Stimulated activated CD8-positive, alpha-beta memory T cell treated with anti-CD3 and anti-CD28 coated beads, Interleukin-2, amount 100 ng/mL, for 1 hour (primary cell): Measurements from ENCODE around the gene ANO4.

Source experiments
- DNase-seq, 2 donors: peaks; one replicate each; pipeline ENCODE4 v3.0.0-alpha.2; 2020; ENCODE audit warnings: low read depth in 2 of 2

Gene ANO4

DNA sequence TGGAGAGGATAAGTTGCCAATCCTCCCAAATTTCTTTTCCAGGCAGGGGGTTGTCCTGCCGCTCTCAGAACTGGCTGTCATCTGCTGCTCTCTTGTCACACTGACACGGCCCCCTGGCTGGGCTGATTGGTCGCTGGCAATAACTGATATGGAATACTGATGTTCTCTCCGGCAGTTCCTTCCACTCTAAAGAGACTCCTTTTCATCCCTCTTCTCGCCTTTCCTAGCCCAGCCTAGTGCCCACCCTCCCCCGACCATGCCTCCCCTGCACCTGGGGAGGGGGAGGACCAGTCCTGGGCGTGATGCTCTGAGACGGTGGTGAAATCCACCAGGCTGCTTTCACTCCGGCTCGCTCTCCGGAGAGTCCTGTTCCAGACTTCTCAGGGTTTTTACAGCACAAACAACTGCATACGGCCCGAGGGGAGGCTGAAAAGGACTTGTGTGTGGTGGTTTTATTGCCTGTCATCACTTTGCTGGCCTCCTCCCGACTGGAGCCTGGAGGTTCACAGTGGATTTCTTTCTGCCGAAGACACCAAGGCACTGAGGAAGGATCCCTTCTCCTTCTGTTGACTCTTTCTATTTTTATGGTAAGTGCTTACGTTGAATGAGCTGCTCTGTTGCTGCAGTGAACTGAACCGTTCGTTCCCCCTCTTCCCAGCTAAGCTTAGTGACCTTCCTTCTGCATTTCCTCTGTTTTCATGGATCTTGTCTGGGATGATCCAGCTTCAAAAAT, at the start of gene ANO4:
Gene ANO4 (plus strand): TSS at position 336 of the 733 bp plus-strand sequence. CDS start 107,010 bp downstream, outside the sequence.
- DNase-seq, result no peak

- DNase-seq, result no peak
These were observed 49.1 kb upstream of the ANO4 start for GRCh38 chr12:100745378-100746071.

GRCh38 chr12:100752841-100753240, 41.7 kb upstream of the ANO4 start:
- DNase-seq, result no peak

DNA sequence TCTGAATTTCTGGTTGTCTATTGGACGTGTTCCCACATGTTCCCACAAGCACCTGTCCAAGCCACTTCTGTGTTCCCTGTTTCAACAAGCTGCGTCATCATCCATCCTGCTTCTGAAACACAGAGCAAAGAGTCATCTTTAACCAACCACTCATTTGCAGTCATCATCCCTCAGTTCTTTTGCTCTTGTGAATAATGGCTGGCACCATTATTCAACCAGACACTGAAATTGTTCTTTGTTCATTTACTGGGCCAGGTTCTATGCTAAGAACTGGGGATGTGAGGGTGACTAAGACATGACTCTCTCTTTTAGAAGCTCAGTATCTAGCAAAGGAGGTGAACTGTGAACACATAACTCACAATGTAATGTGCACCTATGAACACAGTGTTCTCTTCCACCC, 40.7 kb upstream of the ANO4 start:
- no peak for DNase-seq

DNA sequence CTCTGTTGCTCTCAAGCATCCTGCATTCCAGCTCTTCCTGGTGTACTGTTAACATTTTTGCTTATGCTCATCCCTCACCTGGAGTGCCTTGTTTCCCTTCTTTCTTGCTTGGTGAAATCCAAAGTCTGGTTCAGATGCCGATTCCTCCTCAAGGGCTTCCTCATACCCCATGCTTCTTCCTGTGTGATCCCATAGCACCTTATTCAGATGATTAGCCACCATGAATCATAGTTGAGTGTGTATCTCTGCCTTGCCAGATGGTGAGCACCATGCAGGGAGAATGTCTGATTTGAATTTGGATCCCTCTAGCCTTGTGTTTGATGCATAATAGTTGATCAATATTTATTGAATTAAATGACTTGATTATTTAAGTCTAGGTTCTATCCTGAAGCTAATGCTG, 39.4 kb upstream of the ANO4 start:
- no peak for DNase-seq

DNA sequence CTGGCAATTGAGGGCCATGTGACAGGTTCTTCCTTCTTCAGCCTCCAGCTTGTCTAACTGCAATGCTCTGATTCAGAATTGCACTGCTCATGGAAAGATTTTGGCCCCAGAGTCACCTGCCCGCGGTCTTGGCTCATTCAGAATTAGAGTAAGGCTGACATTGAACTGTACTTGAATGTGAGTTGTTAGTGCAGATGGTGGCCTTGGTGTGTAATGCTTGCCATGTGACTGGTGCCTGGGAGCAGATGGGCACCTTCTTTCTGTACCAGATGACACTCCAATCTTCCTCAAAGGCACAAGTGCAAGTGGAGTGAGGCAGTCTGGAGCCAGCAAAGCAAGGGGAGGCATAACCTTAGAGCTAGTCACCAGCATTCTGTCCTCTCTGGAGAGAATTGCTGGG, 36.5 kb upstream of the ANO4 start:
- no peak for DNase-seq

DNA sequence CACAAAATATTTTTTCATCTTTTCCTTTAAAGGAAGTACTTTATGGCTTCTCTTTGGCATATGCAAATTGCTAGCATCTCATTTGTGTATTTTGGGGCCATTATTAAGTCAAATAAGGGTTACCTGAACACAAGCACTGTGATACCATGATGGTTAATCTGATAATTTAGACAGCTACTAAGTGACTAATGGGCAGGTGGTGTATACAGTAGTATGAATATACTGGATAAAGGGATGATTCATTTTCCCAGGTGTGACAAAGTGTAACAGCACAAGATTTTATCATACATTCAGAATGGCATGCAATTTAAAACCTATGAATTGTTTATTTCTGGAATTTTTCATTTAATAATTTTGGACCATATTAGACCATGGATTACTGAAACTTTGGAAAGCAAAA, 27.2 kb upstream of the ANO4 start:
- no peak for DNase-seq

GRCh38 chr12:100767950-100768349, 26.6 kb upstream of the ANO4 start:
- no peak for DNase-seq

DNA sequence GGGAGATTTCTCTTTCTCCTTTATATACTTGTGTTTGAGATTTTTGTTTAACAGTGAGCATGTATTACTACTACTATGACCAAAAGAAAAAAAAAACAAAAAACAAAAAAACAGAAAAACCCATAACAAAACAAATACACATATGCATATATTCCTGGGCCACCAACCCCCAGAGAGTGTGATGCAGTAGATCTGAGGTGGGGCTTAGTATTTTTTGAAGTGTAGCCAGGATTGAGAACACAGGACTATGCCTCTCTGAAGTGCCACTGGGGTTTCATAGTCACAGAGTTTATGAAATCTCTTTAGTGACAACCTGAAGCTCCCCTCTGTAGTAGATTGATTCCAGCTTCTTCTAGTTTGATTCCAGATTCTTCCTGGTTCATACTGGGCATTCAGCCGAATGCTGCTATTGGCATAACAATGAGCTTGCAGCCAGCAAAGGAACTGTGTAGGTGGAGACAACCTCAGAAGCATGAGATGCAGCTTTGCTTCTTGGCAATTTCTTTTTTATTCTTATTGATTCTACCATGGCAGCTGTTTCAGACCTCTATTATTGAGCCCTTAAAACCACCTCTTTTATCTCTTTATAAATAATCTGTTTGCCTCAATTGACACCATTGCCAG, 15.5 kb upstream of the ANO4 start:
- no peak for DNase-seq

- no peak for DNase-seq
These were observed 5.4 kb upstream of the ANO4 start for GRCh38 chr12:100789146-100789545.

- no peak for DNase-seq
These were observed 4.6 kb upstream of the ANO4 start for GRCh38 chr12:100789975-100790374.

- DNase-seq, result no peak
These were observed 4.0 kb upstream of the ANO4 start for GRCh38 chr12:100790552-100790951.

DNA sequence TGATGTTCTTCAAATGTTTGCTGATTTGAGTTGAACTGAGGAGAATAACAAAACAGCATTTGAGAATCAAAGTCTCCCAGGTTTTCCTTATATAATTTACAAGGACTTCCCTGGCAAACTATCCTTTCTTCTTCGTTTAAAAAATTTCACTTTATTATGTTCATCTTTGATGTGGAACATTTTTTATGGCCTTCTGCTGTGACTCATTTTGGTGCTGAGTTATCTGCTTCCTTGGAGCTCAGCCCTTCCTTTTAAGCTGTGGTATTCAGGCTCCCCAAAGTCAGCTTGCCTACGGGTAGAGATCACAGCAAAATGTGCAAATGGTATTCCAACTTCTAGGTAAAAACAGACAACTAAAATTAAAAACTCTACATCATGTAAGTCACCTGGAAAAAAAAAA, 1.4 kb upstream of the ANO4 start:
- DNase-seq, result no peak

- DNase-seq, result no peak
These were observed 711 bp downstream of the ANO4 start for GRCh38 chr12:100795174-100795799.

DNA sequence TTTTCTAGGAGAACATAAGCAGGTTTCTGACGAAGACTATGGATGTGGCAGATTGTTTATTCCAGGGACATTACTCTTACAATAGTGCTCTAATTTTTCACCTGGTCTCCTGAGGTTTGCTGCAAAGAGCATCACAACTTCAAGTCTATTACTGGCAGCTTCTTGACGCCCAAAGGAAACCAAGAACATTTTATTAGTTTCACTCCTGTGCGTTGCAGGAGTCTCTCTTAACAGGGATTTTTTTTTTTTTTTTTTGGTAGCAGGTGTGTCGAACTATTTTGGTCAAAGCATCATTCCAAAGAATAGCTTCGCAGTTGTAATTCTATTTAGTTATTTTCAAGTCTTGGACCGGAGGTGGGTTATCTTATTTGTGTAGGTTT, 1.2 kb downstream of the ANO4 start:
- DNase-seq, result no peak

DNA sequence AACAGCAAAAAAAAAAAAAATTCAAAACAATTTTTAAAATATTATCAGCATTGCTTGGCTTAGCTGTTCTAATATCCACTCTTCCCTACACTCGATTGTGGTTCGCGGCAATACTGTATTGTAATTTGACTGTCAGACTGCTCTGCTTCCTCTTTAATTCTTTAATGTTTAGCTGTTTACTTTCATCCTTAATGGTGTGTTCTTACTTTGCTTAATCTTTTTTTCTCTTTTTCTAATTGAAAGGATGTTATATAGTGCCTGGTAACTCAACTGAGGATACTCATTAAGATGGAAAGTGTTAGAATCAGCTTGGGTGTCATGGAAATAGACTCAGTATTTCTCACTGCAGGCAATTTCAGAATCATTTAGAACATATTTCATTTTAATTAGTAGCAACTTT, 2.0 kb downstream of the ANO4 start:
- no peak for DNase-seq

GRCh38 chr12:100797246-100797645, 2.7 kb downstream of the ANO4 start:
- no peak for DNase-seq

GRCh38 chr12:100797786-100798185, 3.2 kb downstream of the ANO4 start:
- DNase-seq, result no peak

DNA sequence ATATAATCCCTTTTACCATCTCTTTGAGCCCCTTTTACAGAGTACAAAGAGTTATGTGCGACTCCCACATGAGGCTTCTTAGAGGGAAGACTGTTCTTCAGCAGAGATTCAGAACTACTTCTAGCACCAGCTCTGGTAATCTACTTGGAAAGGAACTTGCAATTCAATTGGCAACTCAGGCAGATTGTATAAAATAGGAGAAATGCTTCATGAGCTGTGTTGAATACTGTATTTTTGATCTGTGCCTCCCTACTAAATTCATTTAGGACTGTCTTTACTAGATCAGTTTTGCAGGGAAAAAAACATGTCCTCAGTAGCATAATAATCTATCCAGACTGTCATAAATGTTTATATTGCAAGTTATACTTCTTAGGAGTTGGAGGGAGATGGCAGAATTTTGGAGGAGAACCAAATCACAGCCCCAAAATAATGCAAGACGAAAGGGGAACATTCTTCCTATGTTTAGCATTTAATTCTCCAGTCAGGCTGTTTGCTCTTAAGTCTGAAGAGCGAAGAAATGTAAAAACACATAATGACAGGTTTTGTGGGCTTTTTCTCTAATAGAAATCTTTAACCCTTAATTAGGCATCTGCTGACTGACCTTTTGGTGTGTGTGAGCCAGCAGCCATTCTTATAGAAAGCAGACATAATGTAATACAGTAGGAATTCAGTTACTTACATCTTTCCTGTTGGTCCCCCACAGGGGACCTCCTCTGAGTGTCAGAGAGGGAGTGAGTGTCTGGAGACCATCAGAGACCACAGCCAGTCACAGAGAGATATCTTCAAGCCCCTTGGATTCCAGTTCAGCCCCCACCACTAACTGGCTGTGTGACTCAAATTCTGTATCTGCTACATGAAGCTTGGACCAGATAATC, 3.9 kb downstream of the ANO4 start:
- no peak for DNase-seq

DNA sequence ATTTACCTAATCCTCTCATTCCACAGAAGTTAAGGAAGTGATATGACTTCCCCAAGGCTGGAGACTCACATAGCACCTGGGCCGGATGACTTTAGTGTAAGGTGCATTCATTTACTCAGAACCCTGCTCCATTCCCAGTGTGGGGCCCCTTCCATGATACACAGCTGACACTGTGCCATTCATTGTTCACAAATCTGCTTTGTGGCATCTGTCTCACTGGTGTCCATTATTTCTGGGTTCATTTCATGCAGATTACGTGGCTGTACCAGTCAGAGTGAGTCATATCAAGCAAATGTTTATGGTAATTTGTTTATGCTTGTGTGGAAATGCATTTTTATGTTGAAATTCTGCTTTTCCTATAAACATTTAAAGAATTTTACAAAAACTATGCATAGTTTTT, 5.2 kb downstream of the ANO4 start:
- no peak for DNase-seq

DNA sequence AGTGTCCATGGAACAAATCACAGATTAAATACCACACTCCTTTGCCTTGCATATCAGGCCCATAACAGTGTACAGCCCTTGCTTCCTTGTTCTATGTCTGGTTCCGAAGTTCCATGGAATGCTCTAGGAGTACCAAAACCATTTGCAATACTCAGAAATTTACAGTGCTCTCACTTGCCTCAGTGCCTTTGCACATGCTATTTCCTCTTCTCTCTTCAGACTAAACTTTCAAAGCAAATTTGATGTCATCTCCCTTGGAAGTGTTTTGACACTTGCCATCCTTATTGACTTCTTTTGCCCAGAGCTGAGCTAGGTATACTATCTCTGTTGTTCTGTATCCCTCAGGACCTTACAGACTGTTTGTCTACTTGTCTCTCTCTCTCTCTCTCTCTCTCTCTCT, 6.1 kb downstream of the ANO4 start:
- DNase-seq, result no peak

GRCh38 chr12:100801320-100801719, 6.7 kb downstream of the ANO4 start:
- DNase-seq, result no peak
